ENCODE data around the gene TMEM132C.

DNA sequence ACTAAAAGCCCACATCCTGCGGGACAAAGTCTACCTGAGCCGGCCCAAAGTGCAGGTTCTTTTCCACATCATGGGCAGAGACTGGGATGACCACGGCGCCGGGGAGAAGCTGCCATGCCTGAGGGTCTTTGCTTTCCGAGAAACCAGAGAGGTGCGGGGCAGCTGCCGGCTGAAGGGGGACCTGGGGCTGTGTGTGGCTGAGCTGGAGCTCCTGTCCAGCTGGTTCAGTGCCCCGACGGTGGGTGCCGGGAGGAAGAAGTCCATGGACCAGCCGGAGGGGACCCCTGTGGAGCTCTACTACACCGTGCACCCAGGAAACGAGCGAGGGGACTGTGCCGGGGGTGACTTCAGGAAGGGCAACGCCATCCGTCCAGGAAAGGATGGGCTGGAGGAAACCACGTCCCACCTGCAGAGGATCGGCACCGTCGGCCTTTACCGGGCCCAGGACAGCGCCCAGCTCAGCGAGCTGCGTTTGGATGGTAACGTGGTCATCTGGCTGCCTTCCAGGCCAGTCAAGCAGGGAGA, 148.1 kb downstream of the TMEM132C start:
- TF ChIP-seq, protein P1, sequence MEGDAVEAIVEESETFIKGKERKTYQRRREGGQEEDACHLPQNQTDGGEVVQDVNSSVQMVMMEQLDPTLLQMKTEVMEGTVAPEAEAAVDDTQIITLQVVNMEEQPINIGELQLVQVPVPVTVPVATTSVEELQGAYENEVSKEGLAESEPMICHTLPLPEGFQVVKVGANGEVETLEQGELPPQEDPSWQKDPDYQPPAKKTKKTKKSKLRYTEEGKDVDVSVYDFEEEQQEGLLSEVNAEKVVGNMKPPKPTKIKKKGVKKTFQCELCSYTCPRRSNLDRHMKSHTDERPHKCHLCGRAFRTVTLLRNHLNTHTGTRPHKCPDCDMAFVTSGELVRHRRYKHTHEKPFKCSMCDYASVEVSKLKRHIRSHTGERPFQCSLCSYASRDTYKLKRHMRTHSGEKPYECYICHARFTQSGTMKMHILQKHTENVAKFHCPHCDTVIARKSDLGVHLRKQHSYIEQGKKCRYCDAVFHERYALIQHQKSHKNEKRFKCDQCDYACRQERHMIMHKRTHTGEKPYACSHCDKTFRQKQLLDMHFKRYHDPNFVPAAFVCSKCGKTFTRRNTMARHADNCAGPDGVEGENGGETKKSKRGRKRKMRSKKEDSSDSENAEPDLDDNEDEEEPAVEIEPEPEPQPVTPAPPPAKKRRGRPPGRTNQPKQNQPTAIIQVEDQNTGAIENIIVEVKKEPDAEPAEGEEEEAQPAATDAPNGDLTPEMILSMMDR (IDR thresholded peaks at IDR 0.05): no peak
- TF ChIP-seq POLR2A (IDR thresholded peaks at IDR 0.05; ENCODE audit: low read length) (no peak), KDM5A (IDR thresholded peaks at IDR 0.05) (no peak), CBX2 (IDR thresholded peaks at IDR 0.05; ENCODE audit: borderline replicate concordance, low read depth) (no peak), GATA3 (IDR thresholded peaks at IDR 0.05; ENCODE audit: borderline replicate concordance) (no peak), JUNB (IDR thresholded peaks at IDR 0.05) (no peak), EP300 (IDR thresholded peaks at IDR 0.05) (no peak)
- TF ChIP-seq, protein P2, sequence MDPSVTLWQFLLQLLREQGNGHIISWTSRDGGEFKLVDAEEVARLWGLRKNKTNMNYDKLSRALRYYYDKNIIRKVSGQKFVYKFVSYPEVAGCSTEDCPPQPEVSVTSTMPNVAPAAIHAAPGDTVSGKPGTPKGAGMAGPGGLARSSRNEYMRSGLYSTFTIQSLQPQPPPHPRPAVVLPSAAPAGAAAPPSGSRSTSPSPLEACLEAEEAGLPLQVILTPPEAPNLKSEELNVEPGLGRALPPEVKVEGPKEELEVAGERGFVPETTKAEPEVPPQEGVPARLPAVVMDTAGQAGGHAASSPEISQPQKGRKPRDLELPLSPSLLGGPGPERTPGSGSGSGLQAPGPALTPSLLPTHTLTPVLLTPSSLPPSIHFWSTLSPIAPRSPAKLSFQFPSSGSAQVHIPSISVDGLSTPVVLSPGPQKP (IDR thresholded peaks at IDR 0.05; ENCODE audit: low read depth, low read length): no peak
